ENCODE results near the gene DR1.

DR1 gene

DNA sequence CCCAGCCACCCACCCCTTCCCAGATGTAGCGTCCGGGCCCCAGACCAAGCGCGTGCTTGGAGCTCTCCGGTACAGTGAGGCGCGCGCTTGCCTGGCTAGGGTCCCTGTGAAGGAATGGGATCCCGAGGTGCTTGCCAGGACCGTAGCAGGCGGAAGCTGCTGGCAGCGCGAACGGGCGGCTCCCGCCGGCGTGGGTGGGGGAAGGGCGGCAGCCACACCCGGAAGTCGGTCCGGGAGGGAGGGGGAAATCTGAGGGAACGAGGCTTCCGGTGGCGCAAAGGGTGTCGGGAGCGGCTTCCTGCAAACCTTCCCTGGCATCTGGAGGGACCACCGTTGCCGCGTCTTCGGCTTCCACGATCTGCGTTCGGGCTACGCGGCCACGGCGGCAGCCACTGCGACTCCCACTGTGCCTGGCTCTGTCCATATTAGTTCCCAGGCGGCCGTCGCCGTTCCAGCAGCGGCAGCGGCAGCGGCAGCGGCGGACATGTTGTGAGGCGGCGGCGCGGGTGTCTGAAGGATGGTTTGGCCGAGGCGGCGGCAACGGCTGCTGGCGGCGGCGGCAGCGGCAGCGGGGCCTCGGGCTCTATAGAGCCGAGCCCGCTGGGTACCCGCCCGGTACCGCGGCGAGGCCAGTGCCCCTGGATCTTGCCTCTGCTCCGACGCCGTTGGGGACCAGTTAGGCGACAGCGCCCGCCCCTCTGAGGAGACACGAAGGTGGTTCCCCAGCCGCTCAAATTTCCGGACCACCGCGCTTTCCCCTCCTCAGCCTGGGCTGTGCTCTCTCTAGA, at the start of gene DR1:
Gene DR1 (plus strand): TSS at position 275 of the 788 bp plus-strand sequence. CDS start 739 bp downstream, outside the sequence.
- peak; percentile 56 for DNase-seq

DNA sequence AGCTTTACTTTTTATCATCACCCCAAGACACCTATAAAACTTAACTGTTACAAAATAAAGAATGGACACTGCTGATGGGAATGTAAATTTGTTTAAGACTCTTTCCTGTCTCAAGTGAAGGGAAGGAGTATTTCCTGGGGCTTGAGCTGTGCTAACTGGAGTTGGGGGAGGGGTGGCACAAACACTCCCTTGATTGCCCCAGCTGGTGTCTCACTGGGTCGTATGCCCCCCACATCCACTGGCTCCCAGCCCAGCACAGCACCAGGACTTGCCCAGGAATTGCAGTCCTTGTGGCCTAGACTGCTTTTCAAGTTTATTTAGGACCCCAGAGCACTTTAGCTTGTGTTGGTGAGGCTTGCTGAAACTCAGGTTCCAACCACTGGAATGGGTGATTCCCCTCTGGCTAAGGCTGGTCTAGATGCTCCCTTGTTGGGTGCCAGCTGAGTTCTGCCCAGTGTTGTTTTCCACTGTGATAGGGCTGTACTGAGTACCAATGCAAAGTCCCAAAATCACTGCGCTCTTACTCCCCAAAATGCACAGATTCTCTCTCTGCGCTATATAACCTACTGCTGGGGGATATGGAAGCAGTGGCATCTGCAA, 49.1 kb upstream of the DR1 start:
- no peak for DNase-seq

DNA sequence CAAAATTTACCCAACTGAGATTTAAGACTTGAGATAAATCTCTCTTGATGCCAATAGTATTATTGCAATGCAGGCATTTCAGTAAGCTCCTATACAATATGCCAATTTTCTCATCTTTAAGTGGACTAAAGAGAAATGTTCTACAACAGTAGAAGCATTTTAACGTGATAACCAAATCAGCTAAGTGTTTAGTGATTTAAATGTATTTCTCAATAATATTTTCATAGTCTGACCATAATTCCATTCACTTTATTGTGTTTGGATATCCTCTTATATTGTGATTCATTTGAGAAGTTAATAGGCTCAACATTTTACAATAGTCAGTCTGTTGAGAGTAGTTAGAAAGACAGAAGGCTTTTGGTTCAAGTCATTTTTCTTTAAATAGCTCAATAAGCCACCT, 44.6 kb upstream of the DR1 start:
- DNase-seq, result no peak

DNA sequence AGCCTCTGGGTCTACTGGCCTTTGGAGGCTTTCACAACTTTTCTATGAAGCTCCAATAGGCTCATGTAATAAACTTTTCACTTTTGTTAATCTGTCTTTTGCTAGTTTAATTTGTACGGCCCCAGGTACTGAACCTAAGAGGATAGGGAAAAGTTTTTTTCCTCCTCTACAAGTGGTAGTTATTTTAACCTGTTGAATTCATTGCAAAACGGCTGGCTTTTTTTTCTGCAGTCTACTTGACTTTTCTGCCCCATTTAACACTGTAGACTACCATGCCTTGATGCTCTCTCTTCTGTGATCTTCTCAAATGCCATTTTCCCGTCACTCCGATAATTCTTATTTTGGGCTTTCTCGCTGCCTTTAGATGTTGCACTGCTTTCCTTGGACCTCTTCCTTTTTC, 43.6 kb upstream of the DR1 start:
- no peak for DNase-seq

DNA sequence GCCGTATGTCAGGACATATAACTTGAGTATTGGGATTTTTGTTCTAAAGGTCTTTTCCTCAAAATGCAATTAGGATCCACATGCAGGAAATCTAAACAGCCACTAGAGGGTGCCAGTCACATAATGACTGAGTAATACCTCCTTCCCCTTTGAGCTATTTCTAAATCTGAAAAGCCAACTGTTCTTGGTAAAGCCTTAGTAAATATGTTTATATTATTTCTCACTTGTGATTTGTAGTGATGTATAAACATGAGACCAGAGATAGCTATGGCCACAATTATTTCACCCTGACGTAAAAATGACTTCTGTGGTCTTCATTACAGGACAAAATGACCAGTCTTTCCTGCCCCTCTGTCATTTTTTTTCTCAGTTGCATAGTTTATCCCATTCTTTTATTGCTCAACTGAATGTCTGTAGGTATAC, 41.0 kb upstream of the DR1 start:
- no peak for DNase-seq

DNA sequence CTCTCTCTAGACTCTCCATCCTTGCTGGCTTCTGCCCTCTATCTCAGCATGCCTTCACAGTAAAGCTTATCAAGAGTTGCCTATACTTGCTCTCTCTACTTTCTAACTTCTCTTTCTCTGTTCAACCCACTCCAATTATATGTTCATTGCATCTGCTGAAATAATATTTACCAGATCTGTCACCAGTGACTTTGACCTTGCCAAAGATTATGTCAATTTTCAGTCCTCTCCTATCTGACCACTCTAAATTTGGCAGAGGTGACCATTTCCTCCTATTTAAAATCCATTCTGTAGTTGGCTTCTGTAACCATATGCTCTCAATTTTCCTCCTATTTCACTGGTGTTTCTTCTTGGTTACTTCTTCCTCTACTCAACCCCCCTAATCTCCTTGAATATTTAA, 38.8 kb upstream of the DR1 start:
- no peak for DNase-seq

DNA sequence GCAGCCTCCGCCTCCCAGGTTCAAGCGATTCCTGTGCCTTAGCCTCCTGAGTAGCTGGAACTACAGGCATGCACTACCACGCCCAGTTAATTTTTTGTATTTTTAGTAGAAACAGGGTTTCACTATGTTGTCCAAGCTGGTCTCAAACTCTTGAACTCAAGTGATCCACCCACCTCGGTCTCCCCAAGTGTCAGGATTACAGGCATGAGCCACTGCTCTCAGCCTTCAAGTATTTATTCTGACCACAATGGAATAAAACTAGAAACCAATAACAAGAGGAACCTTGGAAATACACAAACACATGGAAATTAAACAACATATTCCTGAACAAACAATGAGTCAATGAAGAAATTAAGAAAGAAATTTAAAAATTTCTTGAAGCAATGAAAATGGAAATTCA, 32.7 kb upstream of the DR1 start:
- DNase-seq, result no peak

DNA sequence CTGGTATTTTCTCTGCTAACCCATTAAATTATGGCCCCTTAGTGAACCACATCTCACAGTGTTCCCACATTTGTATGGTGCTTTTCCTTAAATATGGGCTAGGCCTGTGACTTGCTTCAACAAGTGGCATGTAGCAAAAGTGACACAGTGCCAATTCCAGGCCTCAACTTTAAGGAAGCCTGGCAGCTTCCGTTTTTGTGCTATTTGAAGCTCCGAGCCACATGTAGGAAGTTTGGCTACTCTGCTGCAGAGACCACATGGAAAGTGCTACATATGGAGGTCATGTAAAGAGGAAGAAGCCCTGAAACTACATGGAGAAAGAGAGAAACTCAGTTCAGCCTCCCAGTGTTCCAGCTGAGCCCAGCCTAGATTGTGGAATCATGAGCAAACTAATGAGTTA, 28.5 kb upstream of the DR1 start:
- DNase-seq, result no peak

DNA sequence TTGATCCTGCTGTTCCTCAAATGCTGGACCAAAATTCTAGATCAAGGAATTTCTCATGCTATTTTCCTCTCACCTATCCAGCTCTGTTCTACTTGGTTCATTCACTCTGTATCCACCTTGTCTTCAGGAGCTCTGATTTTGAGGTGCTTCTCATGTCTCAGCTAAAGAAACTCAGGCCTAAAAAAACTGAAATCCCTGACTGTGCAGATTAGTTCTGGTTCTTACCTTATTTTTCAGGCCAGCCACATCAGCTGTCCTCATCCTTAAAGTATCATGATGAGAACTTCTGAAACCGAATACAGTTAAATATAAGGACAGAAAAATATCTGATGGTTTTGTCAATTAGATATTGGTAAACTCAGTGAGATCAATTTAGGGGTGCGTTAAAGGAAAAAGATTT, 27.8 kb upstream of the DR1 start:
- no peak for DNase-seq

DNA sequence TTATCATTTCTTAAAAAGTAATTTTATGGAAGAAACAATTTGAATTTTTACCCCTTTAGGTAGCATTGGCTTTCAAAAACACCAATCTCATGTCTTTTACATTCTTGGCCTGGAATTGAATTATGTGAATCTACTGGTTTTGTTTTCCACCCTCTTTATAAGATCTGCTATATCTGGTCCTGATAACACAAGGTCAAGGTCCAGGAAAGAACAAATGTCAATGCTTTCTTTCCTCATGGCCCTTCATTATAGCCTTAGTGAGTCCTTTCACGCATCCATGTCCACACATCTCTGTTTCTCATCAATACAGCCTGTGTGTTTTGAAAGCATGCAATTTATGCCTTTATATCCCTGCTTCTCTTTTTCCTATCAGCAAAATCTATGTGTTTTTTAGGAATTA, 24.0 kb upstream of the DR1 start:
- no peak for DNase-seq

DNA sequence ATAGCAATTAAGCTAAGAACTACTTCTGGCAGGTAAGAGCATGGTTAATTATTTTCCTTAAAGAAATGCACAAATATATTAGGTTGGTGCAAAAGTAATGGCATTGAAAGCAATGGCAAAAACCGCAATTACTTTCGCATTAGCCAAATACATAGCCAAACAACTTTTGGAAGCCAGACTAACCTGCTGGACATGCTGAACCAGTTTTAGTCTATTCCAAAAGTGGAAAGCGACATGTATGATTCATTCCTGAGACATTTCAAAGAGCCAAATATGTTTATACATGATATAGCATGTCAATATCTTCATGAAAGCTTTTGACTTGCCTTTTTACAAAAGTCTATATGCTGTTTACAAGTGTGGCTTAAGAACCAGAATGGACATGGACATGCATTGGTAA, 23.4 kb upstream of the DR1 start:
- DNase-seq, result no peak

DNA sequence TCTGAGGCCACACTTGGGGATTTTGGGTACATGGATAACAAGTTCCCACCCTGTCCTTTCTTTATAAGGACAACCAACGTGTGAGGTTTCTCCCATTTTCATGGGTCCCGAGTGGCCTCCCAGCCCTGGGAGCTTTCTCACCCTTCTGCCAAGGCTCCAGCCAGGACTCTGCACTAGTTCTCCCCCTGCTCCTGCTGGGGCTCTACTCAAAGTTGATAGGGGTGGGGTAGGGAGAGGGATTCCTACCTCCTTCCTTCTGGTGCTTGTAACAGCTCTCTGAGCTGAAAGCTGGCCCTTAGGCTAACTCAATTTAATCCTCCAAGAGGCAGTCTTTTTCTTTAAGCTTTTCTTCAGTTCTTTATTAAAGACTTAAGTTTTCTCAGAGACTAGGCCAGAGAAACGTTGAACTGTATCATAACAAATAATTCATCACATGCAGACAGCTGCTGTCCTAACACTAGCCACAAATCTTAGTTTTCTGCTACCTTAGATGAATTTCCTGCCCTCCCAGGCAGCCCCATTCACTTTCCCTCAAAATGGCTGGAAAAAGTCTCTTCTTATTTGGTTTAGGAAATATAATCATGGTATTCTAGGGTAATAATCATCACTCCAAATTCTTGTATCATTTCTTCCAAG, 22.4 kb upstream of the DR1 start:
- DNase-seq, result no peak

DNA sequence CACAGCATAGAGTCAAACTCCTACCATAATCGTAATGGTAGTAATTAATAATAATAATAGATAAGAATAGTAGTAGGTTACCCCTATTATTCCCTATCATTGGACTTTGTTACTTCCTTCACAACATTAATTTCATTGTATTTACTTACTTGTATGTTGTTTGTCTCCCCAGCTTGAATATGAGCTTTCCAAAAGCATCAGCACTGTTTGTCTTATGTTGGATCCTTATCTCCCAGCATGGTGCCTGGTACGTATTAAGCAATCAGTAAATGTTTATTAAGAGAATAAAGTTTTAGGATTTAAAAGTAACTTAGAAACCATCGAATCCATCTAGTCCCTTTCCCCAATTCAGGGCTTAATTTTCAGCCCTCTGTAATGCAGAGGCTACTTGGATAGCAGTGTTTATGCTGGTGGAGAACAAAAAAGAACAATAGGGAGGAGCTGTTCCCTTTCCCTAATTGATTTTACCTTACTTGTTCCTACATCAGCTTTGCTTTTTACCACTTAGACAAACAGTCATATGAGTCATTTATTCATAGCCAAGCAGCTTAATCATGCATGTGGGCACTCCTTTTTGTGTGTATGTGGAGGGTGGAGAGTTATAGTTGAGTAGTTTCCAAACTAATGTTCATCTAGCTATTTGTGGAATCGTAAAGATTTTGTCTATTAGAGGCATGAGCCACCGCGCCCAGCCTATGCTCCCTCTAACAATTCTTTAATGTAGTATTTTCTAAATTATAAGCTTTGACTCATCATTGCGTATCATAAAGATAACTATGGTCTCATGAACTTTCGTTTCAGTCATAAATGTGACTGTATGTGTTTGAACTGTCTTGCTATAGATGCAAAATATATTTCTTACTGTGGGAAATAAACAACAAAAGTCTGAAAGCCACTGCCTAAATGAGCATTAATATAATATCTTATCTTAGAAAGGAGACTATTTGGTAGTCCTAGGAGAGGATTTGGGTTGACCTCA, 20.9 kb upstream of the DR1 start:
- no peak for DNase-seq

DNA sequence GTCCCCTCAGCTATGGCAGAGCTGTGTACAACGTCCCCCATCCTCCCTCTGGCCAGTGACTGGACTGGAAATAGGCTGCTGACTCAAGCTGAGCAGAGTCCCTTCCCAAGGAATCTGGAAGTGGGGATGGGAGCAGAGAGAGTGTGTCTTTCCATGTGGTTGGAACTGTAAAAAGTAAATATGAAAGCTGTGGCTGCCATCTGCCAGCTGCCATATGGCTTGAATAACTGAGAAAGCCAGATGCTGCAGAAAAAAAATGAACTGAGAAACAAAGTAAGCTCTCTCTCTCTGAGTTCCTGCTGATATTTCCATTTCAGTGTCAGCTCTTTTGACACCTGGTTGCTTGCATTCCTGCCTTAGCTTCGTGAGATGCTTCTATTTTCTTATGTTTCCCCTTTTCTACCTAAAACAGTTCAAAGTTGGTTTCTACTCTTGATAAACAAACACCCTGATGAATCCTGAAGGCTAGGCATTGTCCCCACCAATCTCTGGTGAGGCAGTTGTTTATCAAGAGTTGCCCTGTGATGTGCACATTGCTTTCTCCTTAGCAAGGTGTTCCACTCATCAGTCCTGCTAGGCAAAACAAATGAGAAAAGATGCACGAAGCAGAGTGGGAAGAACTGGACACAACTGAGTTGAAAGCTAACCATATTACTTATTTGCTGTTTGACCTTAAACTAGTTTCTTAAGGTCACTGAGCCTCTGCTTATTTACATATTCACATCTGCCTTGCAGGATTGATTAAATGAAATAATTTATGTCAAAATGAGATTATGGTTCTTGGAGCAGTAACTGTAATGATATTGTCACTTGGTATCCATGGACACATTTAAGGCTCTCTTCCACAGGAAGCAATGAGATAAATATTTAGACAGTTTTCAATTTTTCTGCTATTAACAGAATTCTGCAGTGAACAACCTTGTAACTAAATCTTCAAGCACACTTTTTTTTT, 16.6 kb upstream of the DR1 start:
- no peak for DNase-seq

DNA sequence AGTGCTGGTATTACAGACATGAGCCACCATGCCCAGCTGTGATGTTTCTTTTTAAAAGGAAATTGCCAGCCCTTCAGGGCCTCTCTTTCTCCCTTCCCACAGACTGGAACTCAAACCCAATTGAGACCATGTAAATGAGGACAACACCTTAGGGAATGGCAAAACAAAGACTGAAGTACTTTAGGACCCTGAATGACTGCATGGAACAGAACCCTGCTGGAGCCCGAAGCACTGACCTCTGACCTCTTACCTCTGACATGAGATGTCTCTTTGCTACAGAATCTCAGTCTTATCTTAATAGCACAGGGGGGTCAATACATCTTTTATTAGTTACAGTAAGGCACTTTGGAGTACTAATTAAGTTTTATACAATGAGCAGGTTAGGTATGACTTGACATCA, 15.5 kb upstream of the DR1 start:
- no peak for DNase-seq

DNA sequence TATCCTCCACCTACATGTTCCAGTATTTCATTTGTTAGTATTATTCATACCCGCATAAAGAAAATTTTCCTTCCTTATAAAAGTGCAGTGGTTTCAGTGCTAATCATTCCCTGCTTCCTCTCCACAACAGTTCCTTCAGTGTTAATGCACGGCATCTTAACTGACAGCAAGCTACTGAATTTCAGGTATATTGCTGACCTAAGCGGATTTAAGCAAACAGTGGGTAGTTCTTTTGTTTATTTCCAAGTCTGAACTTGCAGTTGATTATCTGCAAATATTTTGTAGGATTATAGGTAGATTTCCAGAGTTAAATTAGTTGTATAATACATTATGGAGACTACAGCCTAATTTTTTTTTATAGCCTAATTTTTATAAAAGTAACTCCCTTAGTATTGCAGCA, 15.1 kb upstream of the DR1 start:
- no peak for DNase-seq

DNA sequence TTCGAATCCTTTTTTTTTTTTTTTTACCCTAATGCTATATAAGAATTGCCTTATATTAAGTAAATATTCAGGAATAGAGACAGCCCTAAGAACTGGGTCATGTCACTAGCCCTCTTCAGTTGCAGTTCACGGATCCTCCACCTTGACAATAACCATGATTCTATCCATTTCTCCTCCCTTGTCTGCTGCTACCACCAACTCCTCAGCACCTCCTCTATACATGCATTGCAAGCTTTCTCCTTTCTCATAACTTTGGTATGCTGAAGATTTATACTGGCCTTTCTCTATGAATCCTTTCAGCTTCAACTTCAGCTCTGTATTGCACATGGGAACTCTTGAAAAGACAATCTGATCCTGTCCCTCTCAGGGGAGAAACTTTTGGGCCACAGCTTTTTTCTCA, 14.3 kb upstream of the DR1 start:
- no peak for DNase-seq

DNA sequence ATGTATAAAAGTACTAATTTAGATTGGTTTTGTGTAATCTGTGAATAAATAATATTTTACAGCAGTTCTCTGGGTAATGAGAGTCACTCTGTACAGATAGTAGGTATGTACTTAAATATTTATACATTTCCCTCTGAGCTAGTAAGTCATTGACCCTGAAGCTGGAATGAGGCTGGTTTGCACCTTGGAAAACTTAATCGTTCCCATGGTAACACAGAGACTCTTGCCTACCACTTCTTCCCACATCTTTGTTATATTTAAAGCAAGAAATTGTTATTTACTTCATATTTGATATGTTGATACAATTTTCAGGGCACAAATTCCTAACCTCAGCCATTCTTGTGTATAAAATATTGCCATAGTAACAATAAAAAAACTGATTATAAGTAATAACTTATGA, 13.3 kb upstream of the DR1 start:
- no peak for DNase-seq

DNA sequence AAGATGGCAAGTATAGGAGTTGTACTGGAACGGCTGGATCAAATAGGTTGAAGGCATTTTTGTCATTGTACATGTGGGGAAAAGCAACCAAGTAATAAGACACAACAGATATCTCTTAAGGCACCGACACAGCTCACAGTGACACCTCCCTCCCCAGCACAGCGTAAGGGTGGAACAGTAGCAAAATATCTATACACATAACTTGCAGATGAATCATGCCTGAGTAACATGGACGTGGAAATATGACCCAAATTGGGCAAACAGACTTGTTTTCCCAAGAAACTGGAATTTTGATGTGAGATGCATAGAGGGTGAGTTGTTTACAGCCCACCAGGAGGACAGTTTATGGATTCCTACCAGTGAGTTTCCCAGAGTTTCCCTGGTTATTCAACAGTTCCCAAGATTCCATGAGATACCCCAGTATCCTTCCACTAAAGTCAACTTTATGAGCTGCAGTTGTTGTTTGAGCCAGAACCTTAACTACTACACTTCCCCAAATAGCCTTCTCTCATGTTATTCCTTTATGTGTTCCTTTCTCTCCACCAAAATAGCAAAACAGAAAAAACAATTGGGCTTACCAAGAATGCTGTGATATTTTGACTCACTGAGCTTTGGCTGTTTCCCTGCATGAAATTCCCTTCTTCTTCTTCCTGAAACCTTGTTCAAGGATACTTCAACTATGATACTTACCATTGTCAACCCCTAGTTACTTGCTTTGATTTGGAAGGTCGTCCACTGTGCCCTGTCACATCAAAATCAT, 7.1 kb upstream of the DR1 start:
- DNase-seq, result no peak

DNA sequence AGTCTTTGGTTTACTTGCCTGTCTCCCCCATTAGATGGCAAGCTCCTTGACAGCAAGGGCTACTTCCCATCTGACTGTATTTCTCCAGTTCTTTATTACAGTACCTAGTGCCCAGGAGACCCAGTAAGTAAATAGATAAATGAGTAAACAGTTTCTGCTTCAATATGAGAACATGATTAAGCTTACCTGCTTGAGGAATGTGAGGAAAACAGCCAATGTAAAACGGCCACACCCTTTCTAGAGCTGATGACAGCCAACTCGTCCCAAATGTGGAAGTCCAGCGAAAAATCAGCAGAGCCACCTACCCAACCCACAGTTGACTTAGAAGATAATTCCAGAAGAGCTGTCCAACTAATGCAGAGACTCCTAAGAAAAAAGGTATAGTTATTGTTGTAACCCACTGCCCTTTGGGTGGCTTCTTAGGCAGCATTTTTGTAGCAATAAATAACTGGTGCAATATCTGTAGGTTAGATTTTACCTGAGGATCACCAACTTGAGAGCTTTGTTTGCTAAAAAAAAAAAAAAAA, 6.5 kb upstream of the DR1 start:
- DNase-seq, result no peak

DNA sequence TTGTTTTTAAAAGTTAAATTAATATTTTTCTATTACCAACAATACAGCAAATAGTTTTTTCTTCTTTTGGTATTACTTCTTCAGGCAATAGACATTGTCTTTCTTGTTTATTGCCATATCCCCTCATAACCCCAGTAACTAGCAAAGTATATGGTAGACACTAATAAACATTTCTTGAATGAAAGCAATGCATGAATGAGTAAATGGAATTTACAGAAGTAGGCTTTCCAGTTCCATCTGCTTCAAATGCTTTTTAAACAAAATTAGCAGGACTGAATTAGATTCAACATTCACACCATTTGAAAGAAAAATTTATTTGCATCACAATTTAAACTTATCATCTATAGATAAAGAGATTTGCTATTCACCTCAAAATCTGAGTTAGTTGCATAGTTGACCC, 5.6 kb upstream of the DR1 start:
- DNase-seq, result no peak
